MM.1S (cell line): Measurements from ENCODE around the gene HPS5.

Source experiments
- EZH2 ChIP-seq: fragments of 300-600 bp; sonication (generic); optimal IDR thresholded peaks from 2 replicates; pipeline ENCODE3; 2017; ENCODE audit warnings: low read depth, mild to moderate bottlenecking, antibody characterized with exemption, low read length, mixed read lengths
- TF ChIP-seq, protein P1 (sequence below): fragments of 300-600 bp; sonication (generic); IDR thresholded peaks from 2 replicates; pipeline ENCODE4 v1.5.1; 2016; ENCODE audit warnings: antibody characterized with exemption, low read length, mixed read lengths

DNA sequence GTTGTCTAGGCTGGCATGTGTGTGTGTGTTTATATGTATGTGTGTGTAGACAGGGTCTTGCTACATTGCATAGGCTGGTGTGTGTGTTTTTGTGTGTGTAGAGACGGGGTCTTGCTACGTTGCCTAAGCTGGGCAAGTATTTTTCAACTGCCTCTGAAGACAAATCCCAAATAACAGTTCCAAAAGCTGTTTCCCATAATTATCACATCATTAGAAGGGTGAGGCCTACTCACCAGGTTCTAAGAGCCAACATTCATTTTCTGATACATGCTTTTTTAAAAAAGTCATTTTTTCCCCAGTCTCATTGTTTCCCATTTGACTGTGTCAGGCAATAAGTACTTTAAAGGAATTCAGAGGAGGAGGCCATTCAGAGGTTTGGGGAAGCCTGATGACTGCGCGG is 33.0 kb downstream of the HPS5 start:
- TF ChIP-seq, protein P1, sequence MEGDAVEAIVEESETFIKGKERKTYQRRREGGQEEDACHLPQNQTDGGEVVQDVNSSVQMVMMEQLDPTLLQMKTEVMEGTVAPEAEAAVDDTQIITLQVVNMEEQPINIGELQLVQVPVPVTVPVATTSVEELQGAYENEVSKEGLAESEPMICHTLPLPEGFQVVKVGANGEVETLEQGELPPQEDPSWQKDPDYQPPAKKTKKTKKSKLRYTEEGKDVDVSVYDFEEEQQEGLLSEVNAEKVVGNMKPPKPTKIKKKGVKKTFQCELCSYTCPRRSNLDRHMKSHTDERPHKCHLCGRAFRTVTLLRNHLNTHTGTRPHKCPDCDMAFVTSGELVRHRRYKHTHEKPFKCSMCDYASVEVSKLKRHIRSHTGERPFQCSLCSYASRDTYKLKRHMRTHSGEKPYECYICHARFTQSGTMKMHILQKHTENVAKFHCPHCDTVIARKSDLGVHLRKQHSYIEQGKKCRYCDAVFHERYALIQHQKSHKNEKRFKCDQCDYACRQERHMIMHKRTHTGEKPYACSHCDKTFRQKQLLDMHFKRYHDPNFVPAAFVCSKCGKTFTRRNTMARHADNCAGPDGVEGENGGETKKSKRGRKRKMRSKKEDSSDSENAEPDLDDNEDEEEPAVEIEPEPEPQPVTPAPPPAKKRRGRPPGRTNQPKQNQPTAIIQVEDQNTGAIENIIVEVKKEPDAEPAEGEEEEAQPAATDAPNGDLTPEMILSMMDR, result no peak
- no peak for TF ChIP-seq EZH2
